ENCODE measurements around the gene ATP6V0D1. TPM values are rescaled to one million over a fixed set of nuclear protein-coding genes. Genes with fewer than 3 reads are reported as not detected.

The ATP6V0D1 gene
- total RNA-seq, 1 experiment from 2014 or later = 43.0 TPM

DNA sequence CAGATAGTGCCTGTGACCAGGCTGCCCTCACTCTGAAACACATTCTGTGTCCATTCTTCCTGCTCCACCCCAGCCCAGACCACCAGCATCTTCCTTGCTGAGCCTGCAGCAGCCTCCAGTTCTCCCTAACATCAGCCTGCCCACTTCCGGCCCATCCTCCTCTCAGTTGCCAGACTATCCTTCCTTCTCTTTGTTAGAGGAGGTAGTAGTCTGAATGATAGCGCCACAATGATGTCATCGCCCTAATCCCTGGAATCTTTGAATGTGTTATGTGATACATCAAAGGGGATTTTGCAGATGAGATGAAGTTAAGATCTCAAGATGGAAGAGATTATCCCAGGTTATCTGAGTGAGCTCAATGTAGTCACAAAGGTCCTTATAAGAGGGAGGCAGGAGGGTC lies 61.5 kb downstream of the ATP6V0D1 start:
- H2BK20ac ChIP-seq (ENCODE audit: low read depth, low read length, poor library complexity, severe bottlenecking) = no peak overlapping the region
- no peak overlapping the region for H2BK15ac ChIP-seq (ENCODE audit: low read depth, low read length)
- no peaks in the 10 kb centered on the region for H3K79me1 ChIP-seq (ENCODE audit: insufficient read depth, low read depth, low read length, poor library complexity, severe bottlenecking)
- H3K4me1 Mint-ChIP-seq = peaks cover 39 to 42% of the 10 kb centered on the region in 2 experiments
- no peaks in the 10 kb centered on the region for H3K79me2 ChIP-seq (ENCODE audit: insufficient read depth, low read length)
- H3K9me3 Mint-ChIP-seq = peaks cover 2 to 5% of the 10 kb centered on the region in 2 experiments; a peak in 3 of 5 replicates
- no peak overlapping the region for H3K4me2 ChIP-seq (ENCODE audit: insufficient read depth, insufficient read length, low read length)
- no peak overlapping the region; a peak in 2 of 5 replicates for H3K4me3 Mint-ChIP-seq
- H2AFZ ChIP-seq (ENCODE audit: low read length) = no peak overlapping the region
- H2BK12ac ChIP-seq (ENCODE audit: insufficient read length, low read depth, low read length) = no peak overlapping the region
- H3K27ac Mint-ChIP-seq = no peak overlapping the region
- no peak overlapping the region for H3T11ph ChIP-seq (ENCODE audit: low read length)
- H4K8ac ChIP-seq (replicated peaks; ENCODE audit: insufficient read length, low read depth, low read length) = no peak overlapping the region
- H3K27me3 Mint-ChIP-seq (ENCODE audit: low read depth) = peaks cover 6% of the 10 kb centered on the region
- no peak overlapping the region for H3K56ac ChIP-seq (ENCODE audit: insufficient read length, low read depth, low read length)
- DNase-seq = no peak
- H2BK120ac ChIP-seq (ENCODE audit: low read depth, low read length, poor library complexity, severe bottlenecking) = no peak overlapping the region
- peaks cover 0 to 4% (median 2%) of the 10 kb centered on the region in 3 experiments; a peak in 1 of 7 replicates for H3K36me3 Mint-ChIP-seq (ENCODE audit: insufficient read depth in 1 of 3, low read depth in 3 of 3)
- H3K23ac ChIP-seq (ENCODE audit: insufficient read length, low read depth, low read length) = no peak overlapping the region
- no peaks in the 10 kb centered on the region for H3K9me3 ChIP-seq (ENCODE audit: control insufficient read depth, low read depth, low read length)
- TF ChIP-seq CTCF (conservative IDR thresholded peaks at IDR 0.05) = no peak
- H3K27ac ChIP-seq (ENCODE audit: insufficient read length, low read depth, low read length) = no peak overlapping the region
- H3K4me1 ChIP-seq (ENCODE audit: insufficient read depth, low read length) = peaks cover 18% of the 10 kb centered on the region
- no peak overlapping the region for H2BK5ac ChIP-seq (ENCODE audit: insufficient read length, low read length)
- no peak overlapping the region for H4K91ac ChIP-seq (ENCODE audit: insufficient read length, low read depth, low read length)
- no CpG with 5 or more reads among the region's 3 CpGs for WGBS (ENCODE audit: extremely low coverage, insufficient read length, low lambda C conversion rate)
- H3K14ac ChIP-seq (ENCODE audit: insufficient read depth, low read length) = no peak overlapping the region
- H3K23me2 ChIP-seq (ENCODE audit: insufficient read length, low read depth, low read length, poor library complexity, severe bottlenecking) = peaks cover 11% of the 10 kb centered on the region
- H4K20me1 ChIP-seq (ENCODE audit: control insufficient read depth, insufficient read depth, insufficient read length) = no peaks in the 10 kb centered on the region
- H3K4ac ChIP-seq (ENCODE audit: low read depth, low read length) = no peak overlapping the region
- no peak overlapping the region for H2AK5ac ChIP-seq (ENCODE audit: insufficient read length, low read length)
- H3K9ac ChIP-seq (ENCODE audit: extremely low read depth, insufficient read length, low read length) = no peak overlapping the region
- H4K5ac ChIP-seq (ENCODE audit: insufficient read length, low read depth, low read length) = no peak overlapping the region
- H3K27me3 ChIP-seq (ENCODE audit: insufficient read depth, low read length) = no peaks in the 10 kb centered on the region; the same call in 1 of the 2 replicates
- no peak overlapping the region for H3K18ac ChIP-seq (ENCODE audit: insufficient read length, low read depth, low read length)

Data from H9 (cell line).